GM12892 (cell line): ENCODE data around the gene TENT4A.

ENCODE experiments used
- POLR2A ChIP-seq: IDR thresholded peaks from 2 replicates; pipeline ENCODE4 v1.6.1; 2011; ENCODE audit warnings: low read depth, low read length, control low read depth
- POLR2AphosphoS5 ChIP-seq: IDR thresholded peaks from 2 replicates; pipeline ENCODE4 v1.6.1; 2011; ENCODE audit warnings: low read depth, low read length, control low read depth

GRCh38 chr5:6768590-6769230, 55.5 kb downstream of the TENT4A start:
- TF ChIP-seq POLR2A (no peak), POLR2AphosphoS5 (no peak)
